Neural cell (in vitro differentiated cells): ENCODE data around the gene TMEFF1.

ENCODE experiments used
- CTCF ChIP-seq: fragments of 450-650 bp; IDR thresholded peaks from 2 replicates; pipeline ENCODE4 v1.5.1; 2014; ENCODE audit warnings: antibody characterized with exemption, mild to moderate bottlenecking, moderate library complexity; ENCODE audit not compliant: poor library complexity, severe bottlenecking
- EP300 ChIP-seq: fragments of 450-650 bp; conservative IDR thresholded peaks from 2 replicates; pipeline ENCODE4 v1.6.1; 2014; ENCODE audit warnings: antibody characterized with exemption, mild to moderate bottlenecking, moderate library complexity; ENCODE audit not compliant: poor library complexity, severe bottlenecking
- EZH2 ChIP-seq: fragments of 200-600, 300-800 bp; shearing (Covaris generic), sonication (generic); IDR thresholded peaks from 2 replicates; pipeline ENCODE4 v1.6.1; 2014; ENCODE audit warnings: antibody characterized with exemption, low read length, borderline replicate concordance, mild to moderate bottlenecking; ENCODE audit not compliant: insufficient read depth, poor library complexity, severe bottlenecking
- MXI1 ChIP-seq: fragments of 450-650 bp; conservative IDR thresholded peaks from 2 replicates; pipeline ENCODE4 v1.6.1; 2014; ENCODE audit warnings: antibody characterized with exemption, mild to moderate bottlenecking; ENCODE audit not compliant: poor library complexity, severe bottlenecking
- RAD21 ChIP-seq: fragments of 450-650 bp; conservative IDR thresholded peaks from 2 replicates; pipeline ENCODE4 v1.6.1; 2014; ENCODE audit warnings: antibody characterized with exemption, mild to moderate bottlenecking, moderate library complexity
- TAF1 ChIP-seq: IDR thresholded peaks from 2 replicates; pipeline ENCODE4 v1.6.1; 2012; ENCODE audit warnings: low read depth
- TF ChIP-seq, protein P1 (sequence below): IDR thresholded peaks from 2 replicates; pipeline ENCODE4 v1.6.1; 2012; ENCODE audit warnings: borderline replicate concordance

DNA sequence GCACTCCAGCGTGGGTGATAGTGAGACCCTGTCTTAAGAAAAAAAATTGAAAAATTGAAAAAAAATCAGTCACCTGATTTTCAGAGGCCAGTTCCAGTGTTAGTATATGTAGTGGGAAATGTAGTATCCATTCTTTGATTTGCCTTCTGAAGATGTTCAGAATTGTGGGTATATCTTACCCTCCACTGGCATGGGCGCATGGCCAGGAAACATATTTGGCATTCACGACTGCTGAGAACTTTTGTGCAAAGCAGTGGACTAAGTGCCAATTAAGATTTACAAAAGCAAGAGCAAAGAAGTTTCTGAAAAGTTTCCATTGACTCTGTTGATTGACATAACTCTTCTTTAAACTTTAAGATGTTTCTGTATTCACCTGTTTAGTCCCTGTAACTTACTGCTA, 107.3 kb downstream of the TMEFF1 start:
- no peak for TF ChIP-seq RAD21
- no peak for TF ChIP-seq MXI1
- no peak for TF ChIP-seq CTCF
- TF ChIP-seq, protein P1, sequence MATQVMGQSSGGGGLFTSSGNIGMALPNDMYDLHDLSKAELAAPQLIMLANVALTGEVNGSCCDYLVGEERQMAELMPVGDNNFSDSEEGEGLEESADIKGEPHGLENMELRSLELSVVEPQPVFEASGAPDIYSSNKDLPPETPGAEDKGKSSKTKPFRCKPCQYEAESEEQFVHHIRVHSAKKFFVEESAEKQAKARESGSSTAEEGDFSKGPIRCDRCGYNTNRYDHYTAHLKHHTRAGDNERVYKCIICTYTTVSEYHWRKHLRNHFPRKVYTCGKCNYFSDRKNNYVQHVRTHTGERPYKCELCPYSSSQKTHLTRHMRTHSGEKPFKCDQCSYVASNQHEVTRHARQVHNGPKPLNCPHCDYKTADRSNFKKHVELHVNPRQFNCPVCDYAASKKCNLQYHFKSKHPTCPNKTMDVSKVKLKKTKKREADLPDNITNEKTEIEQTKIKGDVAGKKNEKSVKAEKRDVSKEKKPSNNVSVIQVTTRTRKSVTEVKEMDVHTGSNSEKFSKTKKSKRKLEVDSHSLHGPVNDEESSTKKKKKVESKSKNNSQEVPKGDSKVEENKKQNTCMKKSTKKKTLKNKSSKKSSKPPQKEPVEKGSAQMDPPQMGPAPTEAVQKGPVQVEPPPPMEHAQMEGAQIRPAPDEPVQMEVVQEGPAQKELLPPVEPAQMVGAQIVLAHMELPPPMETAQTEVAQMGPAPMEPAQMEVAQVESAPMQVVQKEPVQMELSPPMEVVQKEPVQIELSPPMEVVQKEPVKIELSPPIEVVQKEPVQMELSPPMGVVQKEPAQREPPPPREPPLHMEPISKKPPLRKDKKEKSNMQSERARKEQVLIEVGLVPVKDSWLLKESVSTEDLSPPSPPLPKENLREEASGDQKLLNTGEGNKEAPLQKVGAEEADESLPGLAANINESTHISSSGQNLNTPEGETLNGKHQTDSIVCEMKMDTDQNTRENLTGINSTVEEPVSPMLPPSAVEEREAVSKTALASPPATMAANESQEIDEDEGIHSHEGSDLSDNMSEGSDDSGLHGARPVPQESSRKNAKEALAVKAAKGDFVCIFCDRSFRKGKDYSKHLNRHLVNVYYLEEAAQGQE, result no peak
- TF ChIP-seq EP300, result no peak
- TF ChIP-seq TAF1, result no peak
- TF ChIP-seq EZH2, result no peak
